Endothelial cell of umbilical vein (primary cell): Measurements from ENCODE around the gene PIEZO2.

Source experiments
- EZH2 ChIP-seq: IDR thresholded peaks from 2 replicates; pipeline ENCODE4 v1.6.1; 2012; ENCODE audit warnings: borderline replicate concordance, low read depth, mild to moderate bottlenecking, moderate library complexity, low read length, inconsistent platforms; ENCODE audit not compliant: severe bottlenecking
- JUN ChIP-seq: IDR thresholded peaks from 2 replicates; pipeline ENCODE4 v1.6.1; 2011; ENCODE audit warnings: borderline replicate concordance, low read depth; ENCODE audit not compliant: insufficient read length, insufficient read depth
- MYC ChIP-seq: IDR thresholded peaks from one replicate; pipeline ENCODE4 v1.6.1; 2011; ENCODE audit warnings: mild to moderate bottlenecking, low read depth, low read length
- POLR2AphosphoS5 ChIP-seq: IDR thresholded peaks from 2 replicates; pipeline ENCODE4 v1.6.1; 2012; ENCODE audit warnings: low read depth, mild to moderate bottlenecking, control low read depth, low read length, moderate library complexity; ENCODE audit not compliant: insufficient read depth
- TF ChIP-seq, protein P1 (sequence below), 2 donors: IDR thresholded peaks; 1 replicate in 1 of 2; 2 replicates in 1 of 2; pipeline ENCODE4 v1.5.1; 2011; ENCODE audit warnings: low read length in 2 of 2, mild to moderate bottlenecking in 2 of 2, moderate library complexity in 2 of 2, control low read depth in 1 of 2, inconsistent platforms in 1 of 2, low read depth in 1 of 2; ENCODE audit not compliant: insufficient read depth in 1 of 2; ENCODE audit errors: extremely low read depth in 1 of 2

DNA sequence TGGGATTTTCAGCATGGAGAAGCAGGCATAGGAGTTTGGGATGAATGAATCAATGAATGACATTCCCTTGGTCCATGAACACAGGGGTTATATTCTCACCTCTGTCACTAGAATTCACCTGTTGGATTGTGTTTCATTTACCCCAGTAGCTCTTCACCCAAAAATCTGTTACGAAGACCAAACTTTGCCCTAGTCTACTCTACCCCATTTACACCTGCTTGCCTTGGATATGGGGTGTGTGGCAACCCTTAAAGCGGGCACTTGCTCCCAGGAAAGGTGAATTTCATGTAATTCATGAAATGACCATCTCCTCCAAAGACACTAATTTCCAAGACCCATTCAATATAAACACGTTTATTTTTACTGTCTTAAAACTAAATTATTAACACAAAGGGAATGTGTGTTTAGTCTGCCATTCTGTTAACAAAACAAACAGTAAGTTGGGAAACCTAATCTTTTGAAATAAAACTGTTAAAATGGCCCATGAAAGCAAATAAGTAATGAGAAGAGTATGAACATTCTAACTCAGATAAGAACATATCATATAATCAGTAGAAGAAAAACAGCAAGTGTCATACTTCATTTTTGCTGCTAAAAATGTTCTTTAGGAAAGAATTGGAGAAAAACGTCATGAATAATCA, 355.5 kb downstream of the PIEZO2 start:
- TF ChIP-seq, protein P1, sequence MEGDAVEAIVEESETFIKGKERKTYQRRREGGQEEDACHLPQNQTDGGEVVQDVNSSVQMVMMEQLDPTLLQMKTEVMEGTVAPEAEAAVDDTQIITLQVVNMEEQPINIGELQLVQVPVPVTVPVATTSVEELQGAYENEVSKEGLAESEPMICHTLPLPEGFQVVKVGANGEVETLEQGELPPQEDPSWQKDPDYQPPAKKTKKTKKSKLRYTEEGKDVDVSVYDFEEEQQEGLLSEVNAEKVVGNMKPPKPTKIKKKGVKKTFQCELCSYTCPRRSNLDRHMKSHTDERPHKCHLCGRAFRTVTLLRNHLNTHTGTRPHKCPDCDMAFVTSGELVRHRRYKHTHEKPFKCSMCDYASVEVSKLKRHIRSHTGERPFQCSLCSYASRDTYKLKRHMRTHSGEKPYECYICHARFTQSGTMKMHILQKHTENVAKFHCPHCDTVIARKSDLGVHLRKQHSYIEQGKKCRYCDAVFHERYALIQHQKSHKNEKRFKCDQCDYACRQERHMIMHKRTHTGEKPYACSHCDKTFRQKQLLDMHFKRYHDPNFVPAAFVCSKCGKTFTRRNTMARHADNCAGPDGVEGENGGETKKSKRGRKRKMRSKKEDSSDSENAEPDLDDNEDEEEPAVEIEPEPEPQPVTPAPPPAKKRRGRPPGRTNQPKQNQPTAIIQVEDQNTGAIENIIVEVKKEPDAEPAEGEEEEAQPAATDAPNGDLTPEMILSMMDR (IDR thresholded peaks at IDR 0.05; ENCODE audit: extremely low read depth in 1 of 2, insufficient read depth in 1 of 2, low read depth in 1 of 2, low read length in 2 of 2): no peak
- no peak for TF ChIP-seq EZH2
- TF ChIP-seq POLR2AphosphoS5: no peak
- no peak for TF ChIP-seq JUN
- no peak for TF ChIP-seq MYC
